Glomerular visceral epithelial cell (primary cell): Measurements from ENCODE around the gene DUSP18.
A peak's percentile ranks its signal among the peaks of the same experiment; 100 is the strongest.
"Not testable (repeated sequence)": the region's sequence is repeated elsewhere in the genome, so short reads cannot be mapped to it uniquely, and the experiment has no call there.

ENCODE experiments used
- DNase-seq: peaks from one replicate; pipeline ENCODE4 v3.0.0-alpha.2; 2016; ENCODE audit errors: extremely low spot score

The DUSP18 gene

DNA sequence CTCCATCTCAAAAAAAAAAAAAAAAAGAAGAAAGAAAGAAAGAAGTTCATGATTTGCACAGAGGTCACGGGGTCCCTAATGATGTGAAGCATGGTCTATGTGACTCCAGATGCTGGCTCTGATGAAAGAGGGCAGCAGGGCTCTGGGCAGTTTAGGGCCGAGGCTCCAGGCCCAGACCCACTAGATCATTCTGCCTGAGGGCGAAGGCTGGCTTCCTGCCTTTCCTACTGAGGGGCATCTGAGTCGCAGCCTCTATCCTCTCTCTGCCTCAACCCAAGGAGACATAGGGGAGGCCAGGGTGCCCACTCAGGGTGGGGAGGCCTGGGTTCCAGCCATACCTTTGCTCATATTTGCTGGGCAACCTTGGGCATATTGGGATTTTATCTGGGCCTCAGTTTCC is 27.3 kb downstream of the DUSP18 start:
- DNase-seq, result no peak

DNA sequence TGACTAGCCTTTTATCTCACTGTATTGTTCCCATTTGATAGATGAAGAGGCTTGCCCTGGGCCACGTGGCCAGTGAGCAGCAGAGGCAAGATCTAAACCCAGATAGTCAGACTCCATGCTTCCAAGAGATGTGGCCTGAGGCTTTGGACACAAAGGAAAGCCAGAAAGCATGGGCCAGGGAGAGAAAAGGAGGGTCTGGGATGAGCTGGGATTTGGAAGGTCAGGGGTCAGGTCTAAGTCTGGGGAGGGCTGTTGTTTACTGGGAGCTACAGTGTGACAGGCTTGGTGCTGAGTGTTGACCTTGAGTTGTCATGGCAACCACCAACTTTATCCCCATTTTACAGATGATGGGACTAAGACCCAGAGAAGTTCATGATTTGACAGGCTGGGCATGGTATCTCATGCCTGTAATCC is 30.0 kb downstream of the DUSP18 start:
- no peak for DNase-seq

DNA sequence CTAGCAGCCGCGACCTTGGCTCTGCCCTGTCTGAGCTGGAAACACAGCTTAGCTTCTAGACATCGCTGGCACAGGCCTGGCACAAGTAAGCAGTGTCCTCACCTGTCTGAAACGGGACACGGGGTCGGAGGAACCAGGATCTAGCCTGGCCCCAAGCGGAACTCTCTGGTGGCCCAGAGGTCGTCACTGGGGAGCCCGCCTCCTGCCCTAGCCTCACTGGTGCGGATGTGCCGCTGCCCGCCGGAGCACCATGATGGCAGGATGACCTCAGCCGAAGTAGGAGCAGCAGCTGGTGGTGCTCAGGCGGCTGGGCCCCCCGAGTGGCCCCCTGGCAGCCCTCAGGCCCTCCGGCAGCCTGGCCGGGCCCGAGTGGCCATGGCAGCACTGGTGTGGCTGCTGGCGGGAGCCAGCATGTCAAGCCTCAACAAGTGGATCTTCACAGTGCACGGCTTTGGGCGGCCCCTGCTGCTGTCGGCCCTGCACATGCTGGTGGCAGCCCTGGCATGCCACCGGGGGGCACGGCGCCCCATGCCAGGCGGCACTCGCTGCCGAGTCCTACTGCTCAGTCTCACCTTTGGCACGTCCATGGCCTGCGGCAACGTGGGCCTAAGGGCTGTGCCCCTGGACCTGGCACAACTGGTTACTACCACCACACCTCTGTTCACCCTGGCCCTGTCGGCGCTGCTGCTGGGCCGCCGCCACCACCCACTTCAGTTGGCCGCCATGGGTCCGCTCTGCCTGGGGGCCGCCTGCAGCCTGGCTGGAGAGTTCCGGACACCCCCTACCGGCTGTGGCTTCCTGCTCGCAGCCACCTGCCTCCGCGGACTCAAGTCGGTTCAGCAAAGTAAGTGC is 31.2 kb downstream of the DUSP18 start:
- DNase-seq, result no peak

- DNase-seq, result peak; percentile 91
Observed at GRCh38 chr22:30635273-30636225, 32.1 kb downstream of the DUSP18 start, which contains the start of gene SLC35E4. Gene SLC35E4 (plus strand): TSS chr22:30635781. CDS start chr22:30636451, 670 bp downstream.

DNA sequence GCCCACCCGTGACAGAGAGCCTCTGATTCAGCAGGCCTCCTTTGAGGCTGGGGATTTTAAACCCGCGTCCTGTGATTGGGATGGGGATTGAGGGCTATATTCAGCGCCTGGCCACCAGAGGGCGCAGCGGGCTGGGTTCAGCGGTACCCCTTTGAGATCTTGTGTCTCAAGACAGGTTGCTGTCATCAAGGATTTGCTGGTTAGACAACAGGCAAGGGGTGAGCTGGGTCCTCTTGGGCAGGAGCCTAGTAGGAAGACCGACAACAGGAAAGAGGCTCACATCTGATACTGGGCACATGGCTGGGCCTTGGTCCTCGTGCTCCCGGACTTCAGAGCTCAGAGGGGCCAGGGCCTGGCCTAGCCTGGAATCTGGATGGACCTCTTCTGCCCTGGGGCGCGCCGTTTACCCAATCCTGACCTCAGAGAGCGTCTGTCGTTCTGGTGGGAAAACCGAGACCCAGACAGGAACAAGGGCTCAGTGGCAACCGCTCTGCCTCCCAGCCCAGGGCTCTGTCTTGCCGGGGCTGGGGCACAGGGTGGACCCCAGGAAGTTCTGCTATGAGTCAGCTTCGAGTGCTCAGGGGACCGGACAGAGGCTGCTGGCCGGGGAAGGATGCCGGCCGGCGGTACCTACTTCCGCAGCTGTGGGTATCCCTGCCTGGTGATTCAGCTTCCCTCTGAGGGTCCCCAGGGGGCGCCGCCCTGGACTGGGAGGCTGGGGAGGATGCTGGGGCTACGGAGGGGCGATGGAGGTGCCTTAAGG is 33.0 kb downstream of the DUSP18 start:
- peak; percentile 83 for DNase-seq

GRCh38 chr22:30631469-30631868 is 36.2 kb downstream of the DUSP18 start:
- DNase-seq, result not testable (repeated sequence)

GRCh38 chr22:30628491-30628890 is 39.2 kb downstream of the DUSP18 start:
- no peak for DNase-seq

DNA sequence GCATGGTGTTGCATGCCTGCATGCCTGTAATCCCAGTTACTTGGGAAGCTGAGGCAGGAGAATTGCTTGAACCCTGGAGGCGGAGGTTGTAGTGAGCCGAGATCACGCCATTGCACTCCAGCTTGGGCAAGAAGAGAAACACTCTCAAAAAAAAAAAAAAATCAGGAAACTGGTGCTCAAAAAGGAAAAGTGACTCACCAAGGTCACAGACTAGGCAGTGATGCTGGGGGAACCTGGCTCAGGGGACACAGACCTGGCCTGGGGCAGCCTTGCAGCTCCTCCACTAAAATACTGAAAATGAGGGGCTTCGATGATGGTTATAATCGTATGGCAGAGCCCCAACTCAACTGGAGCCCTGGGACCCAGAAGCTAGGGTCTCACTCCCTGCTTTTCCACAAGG is 40.2 kb downstream of the DUSP18 start:
- DNase-seq, result no peak

DNA sequence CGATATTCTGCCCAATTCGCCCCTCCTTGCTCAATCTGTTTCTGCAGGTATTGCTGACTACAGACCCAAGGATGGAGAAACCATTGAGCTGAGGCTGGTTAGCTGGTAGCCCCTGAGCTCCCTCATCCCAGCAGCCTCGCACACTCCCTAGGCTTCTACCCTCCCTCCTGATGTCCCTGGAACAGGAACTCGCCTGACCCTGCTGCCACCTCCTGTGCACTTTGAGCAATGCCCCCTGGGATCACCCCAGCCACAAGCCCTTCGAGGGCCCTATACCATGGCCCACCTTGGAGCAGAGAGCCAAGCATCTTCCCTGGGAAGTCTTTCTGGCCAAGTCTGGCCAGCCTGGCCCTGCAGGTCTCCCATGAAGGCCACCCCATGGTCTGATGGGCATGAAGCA is 41.3 kb downstream of the DUSP18 start:
- DNase-seq, result no peak

- not testable (repeated sequence) for DNase-seq
Observed at GRCh38 chr22:30619909-30620308, 47.8 kb downstream of the DUSP18 start.

GRCh38 chr22:30617819-30618218 is 49.9 kb downstream of the DUSP18 start:
- no peak for DNase-seq

GRCh38 chr22:30615543-30615954 is 52.1 kb downstream of the DUSP18 start:
- no peak for DNase-seq

GRCh38 chr22:30614879-30615278 is 52.8 kb downstream of the DUSP18 start:
- DNase-seq, result no peak

- no peak for DNase-seq
Observed at GRCh38 chr22:30614268-30614667, 53.4 kb downstream of the DUSP18 start.

DNA sequence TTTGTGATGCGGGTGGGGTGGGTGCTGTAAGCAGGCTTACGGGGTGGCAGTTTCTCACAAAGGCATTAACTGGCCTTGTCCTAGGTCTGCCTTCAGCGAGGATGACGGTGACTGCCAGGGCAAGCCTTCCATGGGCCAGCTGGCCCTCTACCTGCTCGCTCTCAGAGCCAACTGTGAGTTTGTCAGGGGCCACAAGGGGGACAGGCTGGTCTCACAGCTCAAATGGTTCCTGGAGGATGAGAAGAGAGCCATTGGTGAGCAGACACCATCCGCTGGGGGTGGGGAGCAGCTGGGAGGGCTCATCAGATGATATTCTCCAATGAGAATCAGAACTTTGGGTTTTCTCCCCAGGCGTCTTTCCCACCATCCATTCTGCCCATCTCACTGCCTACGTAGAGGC is 54.9 kb downstream of the DUSP18 start:
- DNase-seq, result no peak
